GM12878 (cell line): ENCODE data around the gene C16orf87. TPM values are rescaled to one million over a fixed set of nuclear protein-coding genes. Genes with fewer than 3 reads are reported as not detected.

Experiments
- ATAC-seq: fragments of 200-7000 bp; cut with Tn5 transposase; 3 replicates; pipeline ENCODE4 v1.9.1; 2020; ENCODE audit warnings: mild to moderate bottlenecking, moderate library complexity
- BruUV-seq: library from RNA; stranded (reverse); fragments of 400-500 nt; replicated peaks from 2 replicates; lab custom pipeline; 2021; lab: Mats Ljungman, UMichigan
- CTCF ChIA-PET: fragments of 300-600 bp; sonication (Branson Sonifier 250); formaldehyde crosslinking; extraction: SDS; loops from one replicate; lab custom pipeline; 2021; ENCODE audit warnings: inconsistent platforms; lab: Yijun Ruan, JAX
- POLR2A ChIA-PET: fragments of 350-600 bp; formaldehyde crosslinking; extraction: SDS; loops from one replicate; lab custom pipeline; 2021; ENCODE audit warnings: inconsistent platforms; lab: Charles Lee
- RAD21 ChIA-PET: fragments of 300-600 bp; sonication (Branson Sonifier 250); formaldehyde crosslinking; loops from one replicate; lab custom pipeline; 2023; ENCODE audit warnings: antibody characterized with exemption; ENCODE audit not compliant: unreplicated experiment; lab: Charles Lee
- SMC1A ChIA-PET: fragments of 300-600 bp; sonication (Branson Sonifier 250); formaldehyde crosslinking; loops from one replicate; lab custom pipeline; 2023; ENCODE audit not compliant: unreplicated experiment, uncharacterized antibody; lab: Charles Lee
- DNase-seq: peaks from one replicate; pipeline ENCODE4 v3.0.0-alpha.2; 2011; ENCODE audit warnings: low read depth, low spot score
- FAIRE-seq: peaks from 3 replicates; lab custom pipeline; 2011; peaks lifted over from hg19 to GRCh38; lab: Jason Lieb, UNC
- H2AFZ ChIP-seq: 2 replicates; pipeline ENCODE4 v1.6.0; 2011; ENCODE audit warnings: low read depth, low read length, control low read depth; ENCODE audit not compliant: control insufficient read depth
- H3K27ac ChIP-seq: 2 replicates; pipeline ENCODE4 v1.5.1; 2011; ENCODE audit warnings: control low read depth; ENCODE audit not compliant: control insufficient read depth, insufficient read depth
- H3K27me3 ChIP-seq, 2 experiments: replicated peaks in 1 of 2; 2 replicates each; pipeline versions ENCODE4 v1.6.0 to v1.6.1; 2011; ENCODE audit warnings: low read length in 1 of 2; ENCODE audit not compliant: control insufficient read depth in 2 of 2, insufficient read depth in 2 of 2
- H3K36me3 ChIP-seq, 2 experiments: 2 replicates each; pipeline ENCODE4 v1.5.1; 2011; ENCODE audit warnings: low read length in 1 of 2; ENCODE audit not compliant: control insufficient read depth in 2 of 2, insufficient read depth in 2 of 2
- H3K4me1 ChIP-seq: 2 replicates; pipeline ENCODE4 v1.6.1; 2011; ENCODE audit warnings: mild to moderate bottlenecking, low read length, moderate library complexity, mixed read lengths; ENCODE audit not compliant: control insufficient read depth, insufficient read depth
- H3K4me2 ChIP-seq: 2 replicates; pipeline ENCODE4 v1.6.0; 2011; ENCODE audit warnings: control low read depth; ENCODE audit not compliant: control insufficient read depth, insufficient read depth
- H3K4me3 ChIP-seq: fragments of 200-600 bp; sonication (generic); 2 replicates; pipeline ENCODE4 v1.5.1; 2016
- H3K79me2 ChIP-seq: 2 replicates; pipeline ENCODE4 v1.6.0; 2011; ENCODE audit warnings: low read length; ENCODE audit not compliant: control insufficient read depth, insufficient read depth
- H3K9ac ChIP-seq: 2 replicates; pipeline ENCODE4 v1.8.0; 2011; ENCODE audit warnings: low read length, control low read depth, mixed read lengths; ENCODE audit not compliant: control insufficient read depth, insufficient read depth
- H3K9me3 ChIP-seq: replicated peaks from 3 replicates; pipeline ENCODE4 v1.5.1; 2011; ENCODE audit warnings: mild to moderate bottlenecking, low read length; ENCODE audit not compliant: control insufficient read depth, insufficient read depth
- H4K20me1 ChIP-seq: 2 replicates; pipeline ENCODE4 v1.6.0; 2011; ENCODE audit not compliant: control insufficient read depth, insufficient read depth
- ATF2 ChIP-seq: IDR thresholded peaks from 2 replicates; pipeline ENCODE4 v1.6.1; 2012; ENCODE audit warnings: low read length, inconsistent platforms
- KLF5 ChIP-seq: fragments of 450-650 bp; IDR thresholded peaks from 2 replicates; pipeline ENCODE4 v1.6.1; 2014; ENCODE audit warnings: mild to moderate bottlenecking; ENCODE audit not compliant: partially characterized antibody
- MTA3 ChIP-seq: IDR thresholded peaks from 2 replicates; pipeline ENCODE4 v1.6.1; 2012; ENCODE audit warnings: low read length, inconsistent platforms, borderline replicate concordance
- MYC ChIP-seq: IDR thresholded peaks from 2 replicates; pipeline ENCODE4 v1.6.1; 2011; ENCODE audit warnings: mild to moderate bottlenecking, low read length, moderate library complexity, inconsistent platforms; ENCODE audit not compliant: insufficient read depth, insufficient replicate concordance, insufficient read length, severe bottlenecking
- NFXL1 ChIP-seq: fragments of 450-650 bp; IDR thresholded peaks from 2 replicates; pipeline ENCODE4 v1.6.1; 2017; ENCODE audit warnings: antibody characterized with exemption, mild to moderate bottlenecking, borderline replicate concordance
- ZBED1 ChIP-seq: IDR thresholded peaks from 2 replicates; pipeline ENCODE4 v1.6.1; 2016; ENCODE audit warnings: borderline replicate concordance
- ZNF622 ChIP-seq: fragments of 450-650 bp; IDR thresholded peaks from 2 replicates; pipeline ENCODE4 v1.6.1; 2017; ENCODE audit warnings: mild to moderate bottlenecking, inconsistent platforms
- WGBS: methylation state at CpG from one replicate; pipeline ENCODE4 v1.1.6; 2016; ENCODE audit warnings: low lambda C conversion rate; ENCODE audit not compliant: insufficient replicate concordance, insufficient coverage; ENCODE audit errors: missing lambda C conversion rate; 5-methylcytosine and 5-hydroxymethylcytosine counted together
- in situ Hi-C: fragments of 300-500 bp; cut with MboI; formaldehyde crosslinking; loops from 9 replicates; pipeline ENCODE4 v1.14.3; 2018; ENCODE audit warnings: mixed read lengths
- intact Hi-C: fragments of 100-400 bp; cut with micrococcal nuclease; formaldehyde crosslinking; loops from one replicate; pipeline ENCODE4 v1.14.2; 2022; ENCODE audit not compliant: unreplicated experiment
- polyA plus RNA-seq, 11 experiments: library from polyadenylated mRNA; depleted of rRNA in 4 of 11; unstranded in 6 of 11; stranded (reverse) in 5 of 11; fragments of >200 nt; fragmentation: Nextera tagmentation in 4 of 11; fragmentation: Illumina TruSeq in 1 of 11; extraction: Ambion mirVana in 4 of 11; extraction: Trizol in 1 of 11; gene quantifications; 1 replicate in 1 of 11; 2 replicates in 10 of 11; pipeline versions ENCODE4 v1.2.1 to v1.2.3, GENCODE V29; 2011 to 2016; ENCODE audit warnings: inconsistent platforms in 2 of 11, missing spikeins in 2 of 11, low read depth in 1 of 11
- total RNA-seq, 4 experiments: library from RNA; depleted of rRNA in 3 of 4; stranded (reverse); fragments of >200 nt in 3 of 4; fragmentation: Illumina TruSeq in 1 of 4; extraction: Trizol in 1 of 4; gene quantifications; 2 replicates each; pipeline versions ENCODE4 v1.2.1 to v1.2.3, GENCODE V29; 2013 to 2021

The C16orf87 gene
- total and polyA plus RNA-seq, 10 of the 15 experiments (the other 5 are each of a cell fraction or from before 2014, with no cell fraction given): 18.4 to 72.6 (median 31.0) TPM

GRCh38 chr16:46813611-46814010 lies 17.4 kb downstream of the C16orf87 start (continued):
- no peak for TF ChIP-seq ATF2
- TF ChIP-seq MYC: no peak
- TF ChIP-seq KLF5: no peak
- TF ChIP-seq ZNF622: no peak

GRCh38 chr16:46812781-46813540 lies 18.0 kb downstream of the C16orf87 start:
- TF ChIP-seq NFXL1: no peak
- TF ChIP-seq MTA3: no peak
- TF ChIP-seq ZBED1: 0 out of 2 replicates have a peak, but pooled peaks have one; percentile 12
- FAIRE-seq (no peak), ATAC-seq (peak; percentile 53), DNase-seq (no peak)
- Histone ChIP-seq H3K27me3 (no peaks in the 10 kb centered on the region), H3K4me1 (peaks cover 22% of the 10 kb centered on the region), H3K36me3 (peaks cover 0 to 8% of the 10 kb centered on the region in 2 experiments; a peak in 1 of 4 replicates), H3K9me3 (peaks cover 8% of the 10 kb centered on the region), H3K9ac (no peak overlapping the region), H4K20me1 (no peaks in the 10 kb centered on the region), H3K27ac (peak overlapping the region; percentile 68), H3K4me3 (no peak overlapping the region), H3K79me2 (peaks cover 88% of the 10 kb centered on the region), H2AFZ (no peak overlapping the region), H3K4me2 (peak overlapping the region; percentile 67)
- TSS peak; percentile 57 for BruUV-seq
- CTCF ChIA-PET: interaction anchor here (0.6 to 2.9 kb wide), 9 partner anchors 10 to 147 kb away, joined by 3 to 11 read pairs (median 4); partner anchors contain the start of gene C16orf87
- intact Hi-C loops (no loop called here), in situ Hi-C loops (no loop called here)
- RAD21 ChIA-PET: interaction anchor here (0.5 to 1.6 kb wide), 7 partner anchors 9 to 153 kb away, joined by 3 to 9 read pairs (median 4); partner anchors contain the start of gene C16orf87
- WGBS: 34% methylated on average over 6 of the region's 6 CpGs
- POLR2A ChIA-PET: interaction anchor here (1.2 to 3.5 kb wide), 2 partner anchors 15 kb away, joined by 3 to 11 read pairs; no protein-coding TSS in a partner anchor
- SMC1A ChIA-PET: interaction anchor here (0.8 to 4.2 kb wide), 8 partner anchors 10 to 259 kb away, joined by 3 to 20 read pairs (median 5); no protein-coding TSS in a partner anchor
